Ramos (cell line): ENCODE measurements around the gene LY6G6F.

Experiments used
- in situ Hi-C: fragments of 300-500 bp; cut with MboI; formaldehyde crosslinking; loops from one replicate; pipeline ENCODE4 v1.14.3; 2022; ENCODE audit warnings: low sequenced_read_pairs; ENCODE audit not compliant: unreplicated experiment

The LY6G6F gene

GRCh38 chr6:31676322-31676903, 30.3 kb upstream of the LY6G6F start:
- in situ Hi-C loops: no loop called here

DNA sequence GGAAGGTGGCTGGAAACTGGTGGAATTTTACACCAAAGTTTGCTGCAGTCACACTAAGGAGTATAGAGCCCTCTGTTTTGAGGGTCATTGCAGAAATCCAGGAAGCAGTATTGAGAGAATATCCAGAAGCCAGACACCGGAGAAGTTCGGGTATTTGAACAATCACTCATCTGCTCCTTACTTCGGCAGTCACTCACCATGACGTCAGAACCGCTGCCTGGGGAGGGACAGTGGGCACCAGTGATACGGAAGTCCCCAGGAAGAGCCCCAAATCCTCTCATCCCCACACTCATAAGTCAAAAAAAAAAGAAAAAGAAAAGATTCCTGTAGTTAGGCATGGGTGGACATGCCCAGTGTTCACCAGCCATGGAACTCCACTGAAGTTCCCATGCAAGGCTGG, 29.8 kb upstream of the LY6G6F start:
- in situ Hi-C loops: no loop called here

- in situ Hi-C loops: no loop called here
These were observed 28.7 kb upstream of the LY6G6F start for GRCh38 chr6:31677955-31678354.

- in situ Hi-C loops: no loop called here
These were observed 26.2 kb upstream of the LY6G6F start, which contains the start of gene LY6G5C for GRCh38 chr6:31680226-31681134. Gene LY6G5C, minus strand, starts transcription at chr6:31681067. Its CDS starts 694 bp downstream, at chr6:31680373.

DNA sequence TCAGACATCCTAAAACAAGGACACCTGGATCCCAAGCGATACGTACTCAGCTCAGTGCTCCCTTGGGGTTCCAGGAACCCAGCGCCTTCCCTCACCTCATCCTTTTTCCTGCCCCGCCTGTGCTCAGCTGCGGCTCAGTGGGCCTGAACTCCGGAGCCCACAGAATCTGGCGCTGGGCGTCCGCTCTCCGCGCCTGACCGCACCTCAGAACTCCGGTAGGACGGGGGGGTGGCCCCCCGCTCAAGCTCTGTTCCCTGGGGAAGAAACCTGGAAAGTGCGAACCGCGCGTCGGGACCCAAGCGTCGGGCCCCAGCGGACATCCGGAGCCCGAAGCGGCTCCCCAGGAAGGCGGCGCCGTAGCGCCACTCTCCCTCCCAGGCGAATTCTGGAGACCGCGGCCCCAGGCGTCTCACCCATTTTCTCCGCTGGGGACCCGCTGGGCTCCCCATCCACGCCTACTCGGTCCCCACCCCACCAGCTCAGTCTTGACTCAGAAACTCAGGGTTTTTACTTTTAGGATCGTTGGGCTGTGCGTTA, 25.5 kb upstream of the LY6G6F start:
- in situ Hi-C loops: no loop called here

DNA sequence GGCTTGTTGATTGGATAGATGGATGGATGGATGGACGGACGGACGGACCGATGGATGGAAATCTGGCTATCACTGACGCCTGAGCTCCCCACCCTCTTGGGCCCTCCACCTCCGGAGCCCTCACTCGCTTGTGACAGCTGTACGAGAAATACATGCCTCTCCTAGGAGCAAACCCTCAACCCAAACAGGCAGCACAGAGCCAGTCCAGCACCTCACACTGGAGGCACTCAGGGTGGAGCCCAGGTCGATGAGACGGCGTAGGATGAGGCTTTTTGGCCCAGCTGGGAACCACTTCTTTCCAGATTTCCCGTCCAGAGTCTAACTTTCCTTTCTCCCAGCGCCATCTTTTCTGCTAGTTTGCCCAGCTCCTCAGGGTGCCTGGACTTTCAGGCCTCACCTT, 23.1 kb upstream of the LY6G6F start:
- in situ Hi-C loops: no loop called here

DNA sequence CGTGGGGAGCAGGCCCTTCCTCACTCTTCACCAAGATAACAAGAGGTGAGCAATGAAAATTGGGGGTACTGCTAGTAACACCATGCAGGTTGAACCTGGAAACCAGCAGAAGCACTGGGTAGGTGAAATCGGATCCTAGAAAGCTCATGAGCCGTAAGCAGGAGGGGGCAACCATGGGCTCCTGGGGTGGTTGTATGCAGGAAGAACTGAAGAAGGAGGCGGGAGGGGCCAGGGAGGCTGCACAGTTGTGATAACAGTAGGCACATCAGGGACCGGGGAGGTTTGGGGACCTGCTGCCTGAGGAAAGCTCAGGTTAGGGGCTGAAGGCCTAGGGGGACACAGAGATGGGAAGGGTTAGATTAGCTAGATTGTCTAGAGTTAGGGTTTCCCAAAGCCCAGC, 20.2 kb upstream of the LY6G6F start:
- in situ Hi-C loops: no loop called here

- in situ Hi-C loops: no loop called here
These were observed 19.3 kb upstream of the LY6G6F start for GRCh38 chr6:31687321-31687720.

DNA sequence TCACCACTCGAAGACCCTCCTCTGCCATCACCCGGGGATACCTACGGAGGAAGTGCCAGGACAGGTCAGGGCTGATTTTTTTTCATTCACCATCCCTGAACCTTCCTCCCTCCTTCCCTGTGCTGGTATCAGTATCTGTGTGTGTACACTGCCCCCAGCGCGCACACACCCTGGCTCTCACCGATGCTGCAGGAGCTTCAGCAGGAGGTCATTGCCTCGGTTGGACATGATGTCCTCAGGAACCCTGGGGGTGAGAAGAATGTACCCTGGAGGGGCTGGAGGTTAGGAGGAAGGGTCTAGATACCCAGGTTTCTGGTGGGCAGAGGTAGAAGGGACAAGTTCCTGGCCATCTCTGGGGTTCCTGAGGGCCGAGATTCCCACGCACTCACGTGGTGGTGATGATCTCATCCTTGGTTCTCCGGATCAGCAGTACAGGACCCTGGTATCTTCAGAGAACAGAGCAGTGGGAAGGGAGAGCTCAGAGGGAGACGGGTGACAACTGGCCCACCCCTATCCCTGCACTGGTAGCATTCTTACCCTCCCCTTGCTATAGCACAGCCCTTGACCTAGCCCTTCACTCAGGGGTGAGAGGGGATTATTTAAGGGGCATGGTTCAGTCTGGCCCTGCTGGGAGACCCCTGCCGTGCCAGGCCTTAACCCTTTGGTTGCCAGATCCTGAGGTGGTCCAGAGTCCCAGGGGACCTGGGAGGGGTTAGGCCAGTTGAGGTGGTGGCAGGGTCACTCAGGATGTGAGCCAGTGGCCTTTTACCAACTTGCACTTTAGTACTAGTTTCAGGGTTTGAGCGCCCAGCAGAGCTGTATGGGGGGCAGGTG, 18.6 kb upstream of the LY6G6F start:
- in situ Hi-C loops: no loop called here

- in situ Hi-C loops: no loop called here
These were observed 17.2 kb upstream of the LY6G6F start for GRCh38 chr6:31689249-31690110.

DNA sequence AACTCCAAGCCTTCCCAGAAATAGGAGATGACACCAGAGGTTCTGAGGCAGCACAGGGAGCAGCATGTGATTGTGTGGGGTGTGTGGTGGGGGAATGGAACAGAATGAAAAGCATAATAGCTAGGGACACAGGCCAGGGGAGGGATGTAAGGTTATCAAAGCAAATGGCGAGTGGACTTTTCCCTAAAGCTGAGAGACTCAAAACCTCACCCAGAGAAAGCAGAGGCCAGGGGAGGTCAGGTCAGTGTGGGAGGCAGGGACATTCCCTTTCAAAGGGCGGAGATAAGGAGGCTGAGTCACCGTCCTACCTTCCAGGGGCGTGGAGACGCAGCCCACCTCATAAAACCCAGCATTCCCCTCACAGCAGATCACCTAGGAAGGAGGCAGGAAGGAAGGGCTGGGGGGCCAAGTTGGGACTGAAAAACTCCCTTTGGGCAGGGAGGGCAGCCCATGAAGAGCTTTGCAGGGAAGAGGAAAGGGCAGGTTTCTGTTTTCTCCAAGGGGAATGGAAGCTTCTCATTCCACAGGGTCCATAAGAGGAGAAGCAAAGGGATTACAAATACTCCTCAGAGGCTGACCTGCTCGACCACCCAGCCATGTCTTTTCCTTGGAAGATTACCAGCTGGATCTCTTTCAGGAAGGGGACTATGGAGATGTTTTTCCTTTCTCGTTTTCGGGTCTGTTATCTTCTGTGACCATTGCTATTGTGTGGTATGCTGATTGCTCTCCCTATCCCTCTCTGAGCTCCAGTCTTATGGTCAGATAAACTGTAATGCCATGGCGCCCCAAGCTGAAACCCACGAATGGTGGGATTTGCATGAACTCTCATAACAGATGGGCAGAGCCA, 16.2 kb upstream of the LY6G6F start:
- in situ Hi-C loops: no loop called here

GRCh38 chr6:31691078-31691463, 15.6 kb upstream of the LY6G6F start:
- in situ Hi-C loops: no loop called here

GRCh38 chr6:31691564-31692108, 15.0 kb upstream of the LY6G6F start:
- in situ Hi-C loops: no loop called here

DNA sequence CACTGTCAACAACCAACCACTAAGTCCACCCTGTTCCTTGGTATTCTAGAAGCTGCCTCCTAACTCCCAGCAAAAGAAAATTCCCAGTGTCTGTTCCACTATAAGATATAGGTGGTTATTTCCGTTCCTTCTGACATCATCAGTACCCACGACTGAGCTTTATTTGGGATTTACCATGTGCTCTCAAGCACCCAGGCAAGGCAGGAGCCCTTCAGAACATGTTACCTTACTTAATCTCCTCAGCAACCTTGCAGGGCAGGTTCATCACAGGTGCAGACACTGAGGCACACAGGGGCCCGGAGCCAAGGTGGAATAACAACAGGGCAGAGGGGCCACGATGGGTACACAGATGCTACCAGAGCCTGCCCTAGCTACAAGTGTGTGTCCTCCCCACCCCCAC, 14.3 kb upstream of the LY6G6F start:
- in situ Hi-C loops: no loop called here

DNA sequence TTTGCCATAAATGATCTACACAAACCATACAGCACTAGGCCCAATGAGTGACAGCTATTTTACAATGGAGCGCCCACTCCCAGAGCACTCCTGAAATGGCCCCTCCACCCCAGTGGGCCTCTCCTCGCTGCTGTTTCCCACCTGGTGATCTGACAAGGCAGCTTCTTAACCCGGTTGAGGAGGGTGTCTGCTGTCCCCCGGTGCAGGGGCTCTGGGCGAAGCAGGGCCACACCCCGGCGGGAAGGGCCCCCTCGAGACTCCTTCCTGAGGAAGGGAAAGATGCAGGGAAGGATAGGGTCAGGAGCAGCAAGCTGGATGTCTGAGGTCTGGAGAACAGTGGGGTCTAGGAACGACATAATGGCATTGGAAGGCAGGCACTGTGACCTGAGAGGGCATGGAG, 13.8 kb upstream of the LY6G6F start:
- in situ Hi-C loops: no loop called here

DNA sequence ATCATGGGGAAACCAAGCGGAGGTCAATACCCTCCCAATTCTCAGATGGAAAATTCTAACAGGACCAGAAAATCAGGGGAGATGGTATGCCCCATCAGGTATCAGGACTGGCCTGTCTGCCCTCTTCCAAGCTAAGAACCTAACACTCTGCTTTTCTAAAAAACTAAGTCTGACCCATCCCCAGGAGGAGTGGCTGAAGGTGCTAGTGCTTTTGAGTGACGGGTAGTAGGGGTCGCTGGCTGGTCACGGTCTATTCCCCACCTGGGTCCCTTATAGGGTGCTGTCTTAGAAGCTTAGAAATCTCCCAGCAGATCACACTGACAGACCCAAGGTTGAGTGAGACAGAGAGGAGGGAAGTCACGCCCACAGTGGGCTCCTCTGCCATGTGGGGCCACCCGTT, 13.1 kb upstream of the LY6G6F start:
- in situ Hi-C loops: no loop called here

DNA sequence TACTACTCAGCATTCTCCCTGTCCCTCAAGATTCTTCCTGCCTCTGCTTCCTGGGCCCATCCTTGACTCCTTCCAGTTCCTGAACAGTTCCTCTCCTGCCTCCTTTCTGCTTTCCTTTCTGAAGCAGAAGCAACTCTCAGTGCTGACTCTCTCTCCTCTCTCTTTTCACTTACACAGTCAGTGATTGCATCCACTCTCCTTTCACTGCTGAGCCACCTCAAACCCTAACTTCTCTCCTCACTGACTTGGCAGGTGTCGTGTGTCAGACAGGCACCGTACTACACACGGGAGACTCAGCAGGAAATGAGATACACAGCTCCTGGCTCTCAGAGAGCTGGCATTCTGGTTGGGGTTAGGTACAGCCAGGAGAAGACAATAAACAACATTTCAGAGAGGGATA, 9.1 kb upstream of the LY6G6F start:
- in situ Hi-C loops: no loop called here

- in situ Hi-C loops: no loop called here
These were observed 5.8 kb upstream of the LY6G6F start for GRCh38 chr6:31700740-31701401.
